Measurements from ENCODE around the gene RFX7.

DNA sequence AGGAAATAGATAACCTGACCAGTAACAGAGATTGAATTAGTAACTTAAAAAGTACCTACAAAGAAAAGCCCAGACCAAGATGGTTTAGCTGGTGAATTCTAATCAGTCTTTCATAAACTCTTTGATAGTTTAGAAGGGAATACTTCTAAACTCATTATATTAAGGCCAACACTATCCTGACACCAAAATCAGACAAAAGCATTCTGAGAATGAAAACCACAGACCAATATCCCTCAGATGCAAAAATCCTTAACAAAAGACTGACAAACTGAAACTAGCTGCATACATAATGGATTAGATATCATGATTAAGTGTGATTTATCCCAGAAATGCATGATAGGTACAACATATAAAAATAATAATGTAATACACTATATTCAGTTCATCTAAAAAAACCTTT is 115.6 kb downstream of the RFX7 start:
- TF ChIP-seq L3MBTL2 (conservative IDR thresholded peaks at IDR 0.05) (no peak), BHLHE40 (IDR thresholded peaks at IDR 0.05; ENCODE audit: borderline replicate concordance) (no peak), LEF1 (IDR thresholded peaks at IDR 0.05; ENCODE audit: borderline replicate concordance) (no peak), TARDBP (IDR thresholded peaks at IDR 0.05) (no peak), ZNF384 (IDR thresholded peaks at IDR 0.05) (no peak), NFRKB (IDR thresholded peaks at IDR 0.05) (no peak), FOXM1 (IDR thresholded peaks at IDR 0.05; ENCODE audit: borderline replicate concordance) (no peak), SP1 (IDR thresholded peaks at IDR 0.05) (no peak)
- TF ChIP-seq, protein P1, sequence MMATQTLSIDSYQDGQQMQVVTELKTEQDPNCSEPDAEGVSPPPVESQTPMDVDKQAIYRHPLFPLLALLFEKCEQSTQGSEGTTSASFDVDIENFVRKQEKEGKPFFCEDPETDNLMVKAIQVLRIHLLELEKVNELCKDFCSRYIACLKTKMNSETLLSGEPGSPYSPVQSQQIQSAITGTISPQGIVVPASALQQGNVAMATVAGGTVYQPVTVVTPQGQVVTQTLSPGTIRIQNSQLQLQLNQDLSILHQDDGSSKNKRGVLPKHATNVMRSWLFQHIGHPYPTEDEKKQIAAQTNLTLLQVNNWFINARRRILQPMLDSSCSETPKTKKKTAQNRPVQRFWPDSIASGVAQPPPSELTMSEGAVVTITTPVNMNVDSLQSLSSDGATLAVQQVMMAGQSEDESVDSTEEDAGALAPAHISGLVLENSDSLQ (IDR thresholded peaks at IDR 0.05) = no peak

All from HEK293T (cell line).